ENCODE measurements around the gene LILRB4. TPM values are rescaled to one million over a fixed set of nuclear protein-coding genes. Genes with fewer than 3 reads are reported as not detected.
"Not testable (repeated sequence)": the region's sequence is repeated elsewhere in the genome, so short reads cannot be mapped to it uniquely, and the experiment has no call there.

The LILRB4 gene
- total RNA-seq, 4 donors from 2014 or later: 1.1 to 5.1 (median 2.4) TPM

DNA sequence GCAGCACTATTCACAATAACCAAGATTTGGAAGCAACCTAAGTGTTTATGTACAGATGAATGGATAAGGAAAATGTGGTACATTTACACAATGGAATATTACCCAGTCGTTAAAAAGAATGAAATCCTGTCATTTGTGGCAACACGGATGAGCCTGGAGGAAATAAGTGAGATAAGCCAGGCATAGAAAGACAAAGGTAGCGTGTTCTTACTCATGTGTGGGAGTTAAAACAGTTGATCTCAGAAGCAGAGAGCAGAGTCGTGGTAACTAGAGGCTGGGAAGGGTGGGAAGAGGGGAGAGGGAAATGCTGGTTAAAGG, 29.5 kb downstream of the LILRB4 start:
- Histone ChIP-seq H3K4me1 (no peaks in the 10 kb centered on the region), H3K4me3 (no peak overlapping the region), H3K27me3 (no peaks in the 10 kb centered on the region), H3K9me3 (peaks cover 0 to 10% (median 0%) of the 10 kb centered on the region in 4 donors), H3K36me3 (no peaks in the 10 kb centered on the region), H3K27ac (no peak overlapping the region)
- DNase-seq (ENCODE audit: low spot score in 2 of 2): no peak
- WGBS, 2 donors: 60 to 62% methylated on average over 4 of the region's 4 CpGs
- TF ChIP-seq EP300 (IDR thresholded peaks at IDR 0.05): no peak
- TF ChIP-seq, protein P1, sequence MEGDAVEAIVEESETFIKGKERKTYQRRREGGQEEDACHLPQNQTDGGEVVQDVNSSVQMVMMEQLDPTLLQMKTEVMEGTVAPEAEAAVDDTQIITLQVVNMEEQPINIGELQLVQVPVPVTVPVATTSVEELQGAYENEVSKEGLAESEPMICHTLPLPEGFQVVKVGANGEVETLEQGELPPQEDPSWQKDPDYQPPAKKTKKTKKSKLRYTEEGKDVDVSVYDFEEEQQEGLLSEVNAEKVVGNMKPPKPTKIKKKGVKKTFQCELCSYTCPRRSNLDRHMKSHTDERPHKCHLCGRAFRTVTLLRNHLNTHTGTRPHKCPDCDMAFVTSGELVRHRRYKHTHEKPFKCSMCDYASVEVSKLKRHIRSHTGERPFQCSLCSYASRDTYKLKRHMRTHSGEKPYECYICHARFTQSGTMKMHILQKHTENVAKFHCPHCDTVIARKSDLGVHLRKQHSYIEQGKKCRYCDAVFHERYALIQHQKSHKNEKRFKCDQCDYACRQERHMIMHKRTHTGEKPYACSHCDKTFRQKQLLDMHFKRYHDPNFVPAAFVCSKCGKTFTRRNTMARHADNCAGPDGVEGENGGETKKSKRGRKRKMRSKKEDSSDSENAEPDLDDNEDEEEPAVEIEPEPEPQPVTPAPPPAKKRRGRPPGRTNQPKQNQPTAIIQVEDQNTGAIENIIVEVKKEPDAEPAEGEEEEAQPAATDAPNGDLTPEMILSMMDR (IDR thresholded peaks at IDR 0.05): no peak

DNA sequence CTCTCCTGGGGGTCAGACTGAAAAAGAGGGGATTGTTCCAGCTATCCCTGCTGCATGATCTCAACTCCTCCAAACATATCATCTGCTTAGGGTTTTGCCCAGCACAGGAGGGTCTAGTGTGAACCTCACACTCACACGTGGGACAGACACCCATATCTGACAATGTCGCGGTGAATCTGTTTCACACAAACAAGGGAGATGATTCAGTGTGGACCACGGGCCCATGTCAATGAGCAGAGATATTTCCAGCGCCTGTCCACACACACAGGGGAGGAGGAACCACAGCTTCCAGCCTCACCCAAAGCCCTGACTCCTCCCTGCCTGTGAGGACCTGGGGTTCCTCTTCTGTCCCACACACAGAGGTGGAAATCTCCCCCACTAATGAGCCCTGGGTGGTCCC, 31.9 kb downstream of the LILRB4 start:
- TF ChIP-seq, protein P1 (IDR thresholded peaks at IDR 0.05): no peak
- TF ChIP-seq EP300 (IDR thresholded peaks at IDR 0.05) (no peak), POLR2A (IDR thresholded peaks at IDR 0.05) (no peak)
- Histone ChIP-seq H3K36me3 (no peaks in the 10 kb centered on the region), H3K4me1 (no peaks in the 10 kb centered on the region), H3K27ac (no peak overlapping the region), H3K27me3 (no peaks in the 10 kb centered on the region), H3K9me3 (peaks cover 0 to 10% (median 0%) of the 10 kb centered on the region in 4 donors), H3K4me3 (no peak overlapping the region)
- WGBS, 2 donors: 77% methylated on average over 3 to 5 of the region's 5 CpGs
- DNase-seq (ENCODE audit: low spot score in 2 of 2): no peak

DNA sequence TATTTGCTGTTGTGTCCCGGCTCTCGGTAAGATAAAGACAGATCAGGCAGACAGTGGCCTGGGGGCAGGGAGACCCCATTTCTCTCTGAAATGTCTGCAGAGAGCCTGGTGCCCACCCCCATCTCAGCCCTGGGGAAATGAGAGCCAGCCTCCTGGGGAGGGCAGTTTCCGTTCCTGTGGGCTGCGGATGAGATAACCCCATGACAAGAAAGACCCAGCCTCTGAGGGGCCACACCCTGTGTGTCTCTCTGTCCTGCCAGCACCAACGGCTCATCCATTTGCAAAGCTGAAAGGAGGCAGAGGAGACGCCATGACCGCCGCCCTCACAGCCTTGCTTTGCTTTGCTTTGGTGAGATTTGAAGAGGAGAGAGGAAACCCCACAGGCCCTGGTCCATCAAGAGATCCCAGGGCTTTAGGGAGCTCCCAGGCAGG, 33.3 kb downstream of the LILRB4 start:
- DNase-seq (ENCODE audit: low spot score in 2 of 2): no peak
- Histone ChIP-seq H3K9me3 (peaks cover 0 to 10% (median 0%) of the 10 kb centered on the region in 4 donors), H3K4me1 (no peaks in the 10 kb centered on the region), H3K36me3 (no peaks in the 10 kb centered on the region), H3K27me3 (no peaks in the 10 kb centered on the region), H3K4me3 (no peak overlapping the region), H3K27ac (no peak overlapping the region)
- TF ChIP-seq, protein P1 (IDR thresholded peaks at IDR 0.05): no peak
- no peak for TF ChIP-seq EP300 (IDR thresholded peaks at IDR 0.05)
- TF ChIP-seq POLR2A (IDR thresholded peaks at IDR 0.05): no peak
- 67 to 87% methylated on average over 8 of the region's 8 CpGs for WGBS, 2 donors

DNA sequence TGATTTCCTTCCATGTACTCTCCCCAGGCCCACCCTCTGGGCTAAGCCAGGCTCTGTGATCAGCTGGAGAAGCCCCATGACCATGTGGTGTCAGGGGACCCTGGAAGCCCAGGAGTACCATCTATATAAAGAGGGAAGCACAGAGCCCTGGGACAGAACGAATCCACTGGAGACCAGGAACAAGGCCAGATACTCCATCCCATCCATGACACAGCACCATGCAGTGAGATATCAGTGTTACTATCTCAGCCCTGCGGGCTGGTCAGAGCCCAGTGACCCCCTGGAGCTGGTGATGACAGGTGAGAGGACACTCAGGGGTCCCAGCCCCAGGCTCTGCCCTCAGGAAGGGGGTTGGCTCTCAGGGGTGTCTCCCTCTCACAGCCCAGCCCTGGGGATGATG, 34.0 kb downstream of the LILRB4 start:
- H3K27me3 ChIP-seq: no peaks in the 10 kb centered on the region
- H3K27ac ChIP-seq: no peak overlapping the region
- no peak for DNase-seq (ENCODE audit: low spot score in 2 of 2)
- TF ChIP-seq EP300 (IDR thresholded peaks at IDR 0.05): no peak
- TF ChIP-seq POLR2A (IDR thresholded peaks at IDR 0.05): no peak
- TF ChIP-seq, protein P1 (IDR thresholded peaks at IDR 0.05): no peak
- no peaks in the 10 kb centered on the region for H3K4me1 ChIP-seq
- no peaks in the 10 kb centered on the region for H3K36me3 ChIP-seq
- H3K9me3 ChIP-seq: peaks cover 0 to 10% (median 0%) of the 10 kb centered on the region in 4 donors
- H3K4me3 ChIP-seq: no peak overlapping the region
- WGBS, 2 donors: 20% methylated on average over 2 of the region's 2 CpGs; no CpG with 5 or more reads in 1 of the 2 donors

DNA sequence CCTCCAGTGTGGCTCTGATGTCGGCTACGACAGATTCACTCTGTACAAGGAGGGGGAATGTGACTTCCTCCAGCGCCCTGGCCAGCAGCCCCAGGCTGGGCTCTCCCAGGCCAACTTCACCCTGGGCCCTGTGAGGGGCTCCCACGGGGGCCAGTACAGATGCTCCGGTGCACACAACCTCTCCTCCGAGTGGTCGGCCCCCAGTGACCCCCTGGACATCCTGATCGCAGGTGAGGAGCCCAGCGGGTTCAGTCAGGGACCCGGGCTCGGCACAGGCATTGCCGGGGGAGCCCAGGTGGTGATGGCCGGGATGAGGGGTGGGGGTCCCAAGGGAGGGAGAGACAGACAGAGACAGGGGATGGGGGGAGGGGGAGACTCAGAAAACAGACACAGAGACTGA, 34.9 kb downstream of the LILRB4 start:
- not testable (repeated sequence) for H3K4me3 ChIP-seq; H3K4me1 ChIP-seq; DNase-seq (ENCODE audit: low spot score in 2 of 2); H3K9me3 ChIP-seq; H3K27ac ChIP-seq; H3K27me3 ChIP-seq; H3K36me3 ChIP-seq
- 84 to 86% methylated on average over 8 to 12 of the region's 13 CpGs for WGBS, 2 donors

DNA sequence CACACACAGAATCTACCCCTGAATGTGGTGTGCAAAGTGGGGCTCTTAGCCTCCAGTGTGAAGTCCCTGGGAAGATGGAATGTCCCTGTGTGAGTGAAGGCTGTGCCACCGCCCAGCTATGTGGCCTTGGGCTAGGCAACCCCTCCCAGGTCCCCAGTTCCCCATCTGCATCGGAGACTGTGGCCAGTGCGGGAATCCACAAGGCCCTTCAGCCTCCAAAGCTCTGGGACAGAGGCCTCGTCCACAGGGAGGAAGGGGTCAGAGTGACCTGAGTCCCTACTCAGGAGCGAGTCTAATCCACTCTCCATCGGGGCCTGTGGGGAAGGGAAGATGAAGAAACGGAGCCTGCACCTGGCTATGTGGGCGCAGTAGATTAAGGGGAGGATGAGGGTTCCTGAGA, 42.1 kb downstream of the LILRB4 start:
- Histone ChIP-seq H3K27ac (no peak overlapping the region), H3K9me3 (peaks cover 0 to 14% (median 0%) of the 10 kb centered on the region in 4 donors), H3K4me3 (no peak overlapping the region), H3K4me1 (no peaks in the 10 kb centered on the region), H3K27me3 (no peaks in the 10 kb centered on the region), H3K36me3 (no peaks in the 10 kb centered on the region)
- no peak for DNase-seq (ENCODE audit: low spot score in 2 of 2)
- no peak for TF ChIP-seq POLR2A (IDR thresholded peaks at IDR 0.05)
- TF ChIP-seq EP300 (IDR thresholded peaks at IDR 0.05): no peak
- TF ChIP-seq, protein P1 (IDR thresholded peaks at IDR 0.05): no peak
- WGBS, 2 donors: 76 to 88% methylated on average over 6 to 8 of the region's 8 CpGs
